ENCODE measurements around the gene ST7L.

Gene ST7L

GRCh38 chr1:112557385-112557784, 61.6 kb downstream of the ST7L start:
- Histone ChIP-seq H3K27ac (ENCODE audit: low read length) (no peak overlapping the region), H3K9me3 (ENCODE audit: insufficient read depth, low read length, severe bottlenecking) (no peaks in the 10 kb centered on the region), H4K20me1 (ENCODE audit: insufficient read depth, low read length) (no peaks in the 10 kb centered on the region), H3K79me2 (ENCODE audit: insufficient read depth, low read length) (no peaks in the 10 kb centered on the region), H3K4me1 (ENCODE audit: insufficient read depth, low read length) (no peaks in the 10 kb centered on the region), H2AFZ (ENCODE audit: low read depth, low read length) (no peak overlapping the region), H3K27me3 (ENCODE audit: insufficient read depth, low read length, poor library complexity) (no peaks in the 10 kb centered on the region), H3K4me2 (ENCODE audit: insufficient read depth, low read length) (no peak overlapping the region), H3K4me3 (ENCODE audit: low read depth in 1 of 2, low read length in 2 of 2) (no peak overlapping the region), H3K36me3 (ENCODE audit: insufficient read depth, low read length) (peaks cover 3% of the 10 kb centered on the region; the same call in 1 of the 2 replicates), H3K9ac (ENCODE audit: low read depth, low read length) (no peak overlapping the region)
- DNase-seq, result no peak
- no peak for ATAC-seq (ENCODE audit: insufficient read depth, low read depth)
- TF ChIP-seq CTCF (IDR thresholded peaks at IDR 0.05; ENCODE audit: borderline replicate concordance, extremely low read depth, low read length, poor library complexity, severe bottlenecking) (no peak), EZH2 (IDR thresholded peaks at IDR 0.05; ENCODE audit: borderline replicate concordance, low read depth, low read length, severe bottlenecking) (no peak)

GRCh38 chr1:112554411-112554810, 64.5 kb downstream of the ST7L start:
- H2AFZ ChIP-seq (ENCODE audit: low read depth, low read length), result no peak overlapping the region
- no peak overlapping the region for H3K9ac ChIP-seq (ENCODE audit: low read depth, low read length)
- TF ChIP-seq CTCF (IDR thresholded peaks at IDR 0.05; ENCODE audit: borderline replicate concordance, extremely low read depth, low read length, poor library complexity, severe bottlenecking) (no peak), EZH2 (IDR thresholded peaks at IDR 0.05; ENCODE audit: borderline replicate concordance, low read depth, low read length, severe bottlenecking) (no peak)
- H3K4me3 ChIP-seq (ENCODE audit: low read depth in 1 of 2, low read length in 2 of 2), result no peak overlapping the region
- no peaks in the 10 kb centered on the region for H4K20me1 ChIP-seq (ENCODE audit: insufficient read depth, low read length)
- no peaks in the 10 kb centered on the region for H3K4me1 ChIP-seq (ENCODE audit: insufficient read depth, low read length)
- H3K36me3 ChIP-seq (ENCODE audit: insufficient read depth, low read length), result peaks cover 3% of the 10 kb centered on the region; the same call in 1 of the 2 replicates
- no peak overlapping the region for H3K4me2 ChIP-seq (ENCODE audit: insufficient read depth, low read length)
- H3K9me3 ChIP-seq (ENCODE audit: insufficient read depth, low read length, severe bottlenecking), result no peaks in the 10 kb centered on the region
- H3K79me2 ChIP-seq (ENCODE audit: insufficient read depth, low read length), result no peaks in the 10 kb centered on the region
- no peaks in the 10 kb centered on the region for H3K27me3 ChIP-seq (ENCODE audit: insufficient read depth, low read length, poor library complexity)
- DNase-seq (no peak), ATAC-seq (ENCODE audit: insufficient read depth, low read depth) (no peak)
- no peak overlapping the region for H3K27ac ChIP-seq (ENCODE audit: low read length)

- no peak for ATAC-seq (ENCODE audit: insufficient read depth, low read depth)
- H3K36me3 ChIP-seq (ENCODE audit: insufficient read depth, low read length), result no peaks in the 10 kb centered on the region; the same call in 1 of the 2 replicates
- no peaks in the 10 kb centered on the region for H3K27me3 ChIP-seq (ENCODE audit: insufficient read depth, low read length, poor library complexity)
- H3K9me3 ChIP-seq (ENCODE audit: insufficient read depth, low read length, severe bottlenecking), result no peaks in the 10 kb centered on the region
- DNase-seq, result no peak
- H3K4me2 ChIP-seq (ENCODE audit: insufficient read depth, low read length), result no peak overlapping the region
- no peak overlapping the region for H3K27ac ChIP-seq (ENCODE audit: low read length)
- TF ChIP-seq EZH2 (IDR thresholded peaks at IDR 0.05; ENCODE audit: borderline replicate concordance, low read depth, low read length, severe bottlenecking) (no peak), CTCF (IDR thresholded peaks at IDR 0.05; ENCODE audit: borderline replicate concordance, extremely low read depth, low read length, poor library complexity, severe bottlenecking) (no peak)
- no peaks in the 10 kb centered on the region for H3K4me1 ChIP-seq (ENCODE audit: insufficient read depth, low read length)
- no peak overlapping the region for H2AFZ ChIP-seq (ENCODE audit: low read depth, low read length)
- H4K20me1 ChIP-seq (ENCODE audit: insufficient read depth, low read length), result no peaks in the 10 kb centered on the region
- no peaks in the 10 kb centered on the region for H3K79me2 ChIP-seq (ENCODE audit: insufficient read depth, low read length)
- no peak overlapping the region for H3K4me3 ChIP-seq (ENCODE audit: low read depth in 1 of 2, low read length in 2 of 2)
- H3K9ac ChIP-seq (ENCODE audit: low read depth, low read length), result no peak overlapping the region
These were observed 69.4 kb downstream of the ST7L start for GRCh38 chr1:112549590-112549989.

- no peaks in the 10 kb centered on the region for H4K20me1 ChIP-seq (ENCODE audit: insufficient read depth, low read length)
- H3K27me3 ChIP-seq (ENCODE audit: insufficient read depth, low read length, poor library complexity), result no peaks in the 10 kb centered on the region
- no peak overlapping the region for H3K4me3 ChIP-seq (ENCODE audit: low read depth in 1 of 2, low read length in 2 of 2)
- H3K79me2 ChIP-seq (ENCODE audit: insufficient read depth, low read length), result no peaks in the 10 kb centered on the region
- no peak overlapping the region for H2AFZ ChIP-seq (ENCODE audit: low read depth, low read length)
- ATAC-seq (ENCODE audit: insufficient read depth, low read depth) (no peak), DNase-seq (no peak)
- TF ChIP-seq CTCF (IDR thresholded peaks at IDR 0.05; ENCODE audit: borderline replicate concordance, extremely low read depth, low read length, poor library complexity, severe bottlenecking) (no peak), EZH2 (IDR thresholded peaks at IDR 0.05; ENCODE audit: borderline replicate concordance, low read depth, low read length, severe bottlenecking) (no peak)
- no peak overlapping the region for H3K27ac ChIP-seq (ENCODE audit: low read length)
- H3K4me1 ChIP-seq (ENCODE audit: insufficient read depth, low read length), result no peaks in the 10 kb centered on the region
- H3K4me2 ChIP-seq (ENCODE audit: insufficient read depth, low read length), result no peak overlapping the region
- no peak overlapping the region for H3K9ac ChIP-seq (ENCODE audit: low read depth, low read length)
- H3K36me3 ChIP-seq (ENCODE audit: insufficient read depth, low read length), result no peaks in the 10 kb centered on the region; the same call in 1 of the 2 replicates
- no peaks in the 10 kb centered on the region for H3K9me3 ChIP-seq (ENCODE audit: insufficient read depth, low read length, severe bottlenecking)
These were observed 70.4 kb downstream of the ST7L start for GRCh38 chr1:112548547-112548946.
